Measurements from ENCODE around the gene KRTAP26-1.

Gene KRTAP26-1, protein sequence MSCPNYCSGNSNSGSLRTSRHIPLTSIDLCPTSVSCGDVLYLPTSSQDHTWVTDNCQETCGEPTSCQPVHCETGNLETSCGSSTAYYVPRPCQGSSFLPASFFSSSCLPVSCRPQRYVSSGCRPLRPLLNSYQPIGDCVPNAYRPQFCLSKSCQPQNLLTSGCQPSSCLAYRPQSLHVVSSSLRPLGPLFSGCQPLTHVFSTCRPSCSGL
- long read RNA-seq, donor 1 = 0 reads
- long read RNA-seq, donor 2 = 0 reads
- long read RNA-seq, donor 3 = 0 reads
- long read RNA-seq, donor 4 = 0 reads
- long read RNA-seq, donor 5 = 0 reads
- long read RNA-seq, donor 6 = 0 reads
- long read RNA-seq, donor 7 = 0 reads
- long read RNA-seq, donor 8 = 0 reads

GRCh38 chr21:30320215-30320614 lies at the start of gene KRTAP26-1:
TSS of gene KRTAP26-1 (minus strand) at chr21:30320315. CDS start at chr21:30320035, 280 bp downstream.
- no peak for DNase-seq

GRCh38 chr21:30355906-30356305 lies 35.8 kb upstream of the KRTAP26-1 start:
- DNase-seq = no peak

DNA sequence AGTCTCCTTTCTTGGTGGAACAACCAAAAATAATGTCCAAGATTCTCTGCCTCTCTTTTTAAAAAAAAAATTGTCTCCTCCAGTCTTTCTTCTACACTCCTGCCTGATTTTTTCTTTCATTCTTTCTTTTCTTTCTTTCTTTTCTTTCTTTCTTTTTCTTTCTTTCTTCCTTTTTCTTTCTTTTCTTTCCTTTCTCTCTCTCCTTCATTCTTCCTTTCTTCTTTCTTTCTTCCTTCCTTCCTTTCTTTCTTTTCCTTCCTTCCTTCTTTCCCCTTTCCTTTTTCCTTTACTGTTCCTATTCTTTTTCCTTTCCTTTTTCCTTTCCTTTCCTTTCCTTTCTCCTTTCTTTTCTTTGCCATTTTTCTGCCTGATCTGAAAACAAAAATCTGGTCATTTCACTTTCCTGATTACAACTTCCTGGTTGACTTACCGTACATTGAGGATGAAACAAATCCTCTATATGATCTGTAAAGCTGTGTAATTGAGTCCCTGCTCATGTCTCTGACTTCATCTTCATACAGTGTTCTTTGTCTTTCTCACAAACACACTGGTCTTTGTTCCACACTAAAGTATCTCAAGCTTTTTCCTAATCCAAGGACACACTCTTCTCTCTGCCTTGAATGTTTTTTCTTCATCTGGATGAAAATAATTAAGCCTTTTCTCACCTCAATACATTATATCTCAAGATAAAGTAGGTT lies 34.3 kb upstream of the KRTAP26-1 start:
- DNase-seq = no peak

GRCh38 chr21:30351534-30351933 lies 31.4 kb upstream of the KRTAP26-1 start:
- no peak for DNase-seq

DNA sequence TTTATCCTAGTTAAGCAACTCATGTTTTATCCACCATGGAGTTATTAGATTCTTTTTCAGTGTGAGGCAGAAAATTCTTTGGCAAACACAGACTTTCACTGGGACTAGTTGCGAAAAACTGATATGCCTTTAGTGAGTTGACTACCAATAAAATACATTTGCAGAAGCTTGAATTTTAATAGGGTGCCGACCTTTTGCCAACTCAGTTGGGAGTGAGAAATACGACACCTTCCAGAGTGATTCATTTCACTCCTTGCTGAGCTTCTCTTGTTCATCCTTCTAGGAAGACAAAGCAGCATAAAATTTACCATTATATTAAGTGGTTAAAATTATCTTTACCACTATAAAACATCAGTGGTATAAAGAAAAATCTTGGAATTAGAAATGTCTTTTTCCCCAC lies 29.5 kb upstream of the KRTAP26-1 start:
- no peak for DNase-seq

DNA sequence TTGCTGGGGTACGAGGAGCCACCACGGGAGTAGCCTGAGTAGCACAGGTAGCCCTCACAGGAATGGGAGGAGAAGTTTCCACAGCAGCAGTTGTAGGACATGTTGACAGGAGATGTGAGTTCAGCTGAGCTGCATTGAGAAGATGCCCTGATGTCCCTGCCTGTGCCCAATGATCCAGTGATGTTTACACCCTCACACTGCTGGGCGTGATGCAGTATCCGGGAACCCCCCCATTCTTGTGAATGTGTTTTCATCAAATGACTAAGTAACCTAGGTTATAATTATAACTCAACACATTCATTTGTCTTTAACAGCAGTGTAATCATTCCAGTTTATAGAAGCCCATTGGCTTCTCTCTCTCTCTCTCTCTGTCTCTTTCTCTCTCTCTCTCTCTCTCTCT lies 28.4 kb upstream of the KRTAP26-1 start, which contains the start of gene KRTAP23-1:
KRTAP23-1 (minus strand) TSS at position 101 of the 400 bp plus-strand sequence; CDS start at position 101, 0 bp downstream.
- no peak for DNase-seq

GRCh38 chr21:30345014-30345413 lies 24.9 kb upstream of the KRTAP26-1 start:
- DNase-seq = no peak

DNA sequence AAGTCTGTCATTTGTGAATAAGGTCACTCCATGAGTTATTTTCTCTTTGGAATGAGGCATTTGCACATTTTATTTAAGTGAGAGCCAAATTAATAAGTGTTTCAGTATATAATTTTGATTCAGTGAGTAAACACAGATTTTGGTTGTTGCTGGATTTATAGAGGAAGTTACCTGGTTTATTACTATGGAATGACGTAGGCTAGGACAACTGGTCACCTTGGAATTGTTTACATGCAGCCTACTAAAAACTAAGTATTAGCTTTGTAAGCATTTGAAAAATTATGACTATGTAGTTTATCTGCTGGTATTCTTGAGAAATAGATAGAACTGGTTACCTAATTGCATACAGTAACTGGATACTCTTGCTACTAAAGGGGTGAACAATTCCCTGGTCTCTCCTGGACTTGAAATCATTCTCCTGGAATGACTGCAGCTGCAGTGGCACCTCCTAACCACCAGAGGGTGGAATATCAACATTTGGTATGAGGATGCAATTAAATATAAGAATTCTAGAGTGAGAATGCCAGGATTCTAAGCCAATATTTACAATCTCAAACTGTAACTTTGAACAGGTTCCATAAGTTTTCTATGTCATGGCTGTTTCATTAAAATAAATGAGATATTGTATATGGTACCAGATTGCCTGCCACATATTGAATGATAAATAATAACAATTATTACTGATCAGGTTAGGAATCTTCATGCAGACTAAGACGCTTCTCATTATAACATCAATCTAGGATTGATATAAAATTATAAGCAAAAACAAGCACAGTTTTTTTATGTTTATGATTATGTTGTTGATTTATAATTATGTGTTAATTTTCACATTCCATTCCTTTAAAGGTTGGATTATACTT lies 20.8 kb upstream of the KRTAP26-1 start:
- no peak for DNase-seq

DNA sequence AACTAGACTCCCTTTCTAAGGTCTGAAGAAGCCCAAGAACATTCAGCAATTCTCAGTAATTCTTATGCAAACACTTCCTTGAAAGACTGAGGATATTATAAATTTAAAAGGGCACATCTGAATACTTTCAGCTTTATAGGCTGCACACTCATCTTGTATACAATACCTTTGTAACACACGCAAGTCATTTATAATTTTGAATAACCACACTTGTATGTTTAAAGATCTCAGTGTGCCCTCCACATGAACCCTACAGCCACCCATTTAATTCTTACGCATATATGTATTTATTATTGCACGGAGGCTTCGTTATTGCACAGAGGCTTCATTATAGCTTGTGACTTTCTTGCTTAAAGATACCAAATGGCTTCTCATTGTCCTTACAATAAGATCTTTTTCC lies 18.6 kb upstream of the KRTAP26-1 start:
- DNase-seq = no peak

DNA sequence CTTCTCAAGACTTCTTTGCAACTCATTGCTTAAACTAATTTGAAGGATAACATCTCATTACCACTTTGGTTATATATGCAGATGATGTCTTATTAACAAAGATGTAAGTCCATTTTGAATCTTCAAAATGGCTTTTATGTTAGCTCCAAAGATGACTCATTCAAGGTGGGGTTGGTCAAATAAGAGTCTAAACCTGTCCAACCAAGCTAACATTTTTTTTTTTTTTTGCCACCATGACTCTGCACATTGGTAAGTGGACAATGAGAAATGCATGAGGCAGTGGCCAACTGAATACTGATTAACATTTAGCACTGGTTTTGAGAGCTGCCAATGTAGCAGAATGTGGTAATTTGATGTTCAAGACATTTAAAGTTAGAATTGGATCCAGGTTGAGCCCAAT lies 17.7 kb upstream of the KRTAP26-1 start:
- no peak for DNase-seq

DNA sequence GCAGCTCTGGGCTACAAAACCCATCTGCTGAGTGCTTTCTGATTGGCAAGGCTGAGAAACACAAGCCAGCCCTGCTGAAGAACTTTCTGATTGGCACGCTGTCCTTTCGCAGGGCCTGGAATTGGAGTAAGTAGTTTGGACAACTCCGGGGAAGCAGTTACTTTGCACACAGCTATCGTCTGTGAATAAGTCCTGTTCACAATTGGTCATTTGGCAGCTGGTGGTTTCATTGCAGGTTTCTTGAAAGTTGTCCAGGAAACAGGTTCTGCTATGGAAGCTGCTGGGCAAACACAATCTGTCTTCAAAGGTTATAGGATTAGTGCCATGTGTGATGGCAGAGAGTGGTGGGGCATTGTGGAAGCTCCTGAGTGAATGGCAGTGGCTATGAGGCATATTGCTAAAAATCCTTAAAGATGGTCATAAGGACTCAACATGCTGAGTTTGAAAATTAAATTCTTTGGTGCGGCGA lies 17.2 kb upstream of the KRTAP26-1 start, which contains the start of gene KRTAP27-1:
KRTAP27-1 (minus strand) TSS at position 419 of the 469 bp plus-strand sequence; CDS start at position 393, 26 bp downstream.
- no peak for DNase-seq

GRCh38 chr21:30336596-30336995 lies 16.5 kb upstream of the KRTAP26-1 start:
- DNase-seq = no peak

DNA sequence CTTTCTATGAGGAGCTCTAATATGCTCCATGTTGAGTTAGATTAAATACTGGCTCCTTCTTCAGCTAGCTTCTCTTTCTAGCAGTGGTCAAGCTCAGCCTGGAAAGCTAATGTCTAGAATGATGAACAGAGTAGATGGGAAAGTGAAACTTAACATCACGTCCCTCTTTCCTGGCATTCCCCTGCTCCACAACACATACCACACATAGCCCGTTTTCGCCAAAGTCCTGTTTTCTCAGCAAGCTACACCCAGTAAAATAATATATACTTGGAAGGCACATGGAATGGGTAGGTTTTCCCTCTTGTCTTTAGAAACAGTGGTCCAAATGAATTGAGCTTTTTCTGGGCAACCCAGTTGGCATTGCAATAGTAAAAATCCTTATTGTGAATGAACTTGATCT lies 13.6 kb upstream of the KRTAP26-1 start:
- no peak for DNase-seq

- DNase-seq = no peak
Measured at GRCh38 chr21:30332681-30333080, 12.6 kb upstream of the KRTAP26-1 start.

GRCh38 chr21:30329203-30329875 lies 9.2 kb upstream of the KRTAP26-1 start:
- no peak for DNase-seq

DNA sequence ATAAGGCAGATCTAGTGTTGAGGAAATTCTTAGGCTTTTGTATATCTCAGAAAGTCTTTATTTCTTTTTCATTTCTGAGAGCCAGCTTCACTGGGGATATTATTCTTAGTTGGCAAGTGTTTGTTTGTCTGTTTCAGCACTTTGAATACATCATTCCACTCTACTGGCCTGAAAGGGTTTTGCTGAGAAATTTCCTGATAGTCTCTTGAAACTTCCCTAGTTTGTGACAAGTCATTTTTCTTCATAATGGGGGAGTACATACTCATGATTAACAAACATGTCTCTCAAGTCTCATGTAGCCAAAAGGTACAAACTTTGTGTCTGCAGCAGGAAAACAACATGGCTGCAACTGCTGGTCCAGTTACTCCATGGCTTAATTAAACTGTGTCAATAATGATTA lies 6.3 kb upstream of the KRTAP26-1 start:
- no peak for DNase-seq

DNA sequence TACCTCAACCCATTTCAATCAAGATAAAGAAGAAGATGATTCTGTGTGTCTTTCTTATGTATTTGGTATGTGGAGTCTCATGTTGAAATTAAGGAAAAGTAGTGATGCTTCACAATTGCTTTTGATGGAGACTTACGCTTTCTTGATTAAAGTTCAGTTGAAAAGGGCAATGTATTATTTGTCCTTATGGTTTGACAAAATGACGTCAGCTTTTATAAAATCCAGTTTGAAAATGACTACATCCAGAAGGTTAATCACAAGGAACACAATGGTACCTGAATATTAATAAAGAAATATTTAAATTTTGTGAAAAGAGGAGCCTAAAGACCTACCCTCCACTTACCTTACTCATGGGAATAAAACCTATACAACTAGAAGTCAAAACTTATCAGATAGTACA lies 4.4 kb downstream of the KRTAP26-1 start:
- DNase-seq = no peak

DNA sequence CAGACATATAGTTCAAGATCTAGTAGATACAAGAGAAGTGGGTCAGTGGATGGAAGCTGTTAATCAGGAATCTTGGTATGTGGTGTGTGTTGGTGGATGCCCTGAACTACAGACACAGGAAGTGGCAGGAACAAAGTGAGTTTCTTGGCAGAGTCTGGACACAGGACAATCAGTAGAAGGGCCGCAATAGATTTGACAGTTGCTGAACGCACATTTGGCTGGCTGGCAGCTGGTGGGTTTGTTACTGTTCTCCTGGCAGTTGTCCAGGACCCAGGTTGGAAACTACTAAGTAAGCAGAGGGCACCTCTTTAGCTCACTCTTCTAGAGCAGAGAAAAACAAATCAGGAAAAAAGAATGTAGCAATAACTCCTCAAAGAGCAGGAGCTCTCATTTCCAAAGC lies 13.2 kb downstream of the KRTAP26-1 start:
- DNase-seq = no peak

DNA sequence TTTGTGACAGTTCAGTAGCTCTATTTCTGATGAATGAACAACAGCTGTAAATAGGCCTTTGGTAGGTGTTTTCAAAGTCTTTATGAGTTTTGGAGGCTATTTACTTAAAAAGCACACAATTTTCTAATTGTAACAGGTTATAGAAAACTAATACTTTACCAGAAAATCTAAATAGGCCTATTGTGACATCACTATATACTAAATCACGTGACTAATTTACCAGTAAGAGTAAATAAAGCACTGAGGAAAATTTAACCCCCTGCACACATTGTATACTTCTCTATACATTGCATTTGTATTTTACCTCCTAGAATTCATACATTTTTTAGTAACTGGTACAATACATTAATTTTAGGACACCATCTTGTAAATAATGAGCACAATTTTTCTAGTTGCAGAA lies 15.0 kb downstream of the KRTAP26-1 start:
- DNase-seq = no peak

DNA sequence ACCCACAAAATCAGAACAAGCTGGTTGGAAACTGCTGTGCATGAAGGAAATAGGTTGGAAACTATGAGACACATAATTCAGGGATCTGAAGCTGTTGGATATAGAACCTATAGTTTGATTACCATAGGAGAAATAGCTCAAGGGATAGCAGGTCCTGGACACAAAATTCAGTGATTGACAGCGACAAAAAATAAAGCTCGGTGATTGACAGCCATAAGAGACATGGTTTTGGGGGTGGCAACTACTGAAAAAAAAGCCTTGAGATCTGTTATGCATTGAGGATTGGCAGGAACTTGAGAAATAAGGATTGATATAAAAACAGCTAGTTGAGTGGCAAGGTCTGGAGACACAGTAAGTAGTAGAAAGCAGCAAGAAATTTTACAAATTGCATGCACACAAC lies 30.9 kb downstream of the KRTAP26-1 start, which contains the start of gene KRTAP25-1:
KRTAP25-1 (minus strand) TSS at position 300 of the 400 bp plus-strand sequence; CDS start at position 276, 24 bp downstream.
- no peak for DNase-seq

DNA sequence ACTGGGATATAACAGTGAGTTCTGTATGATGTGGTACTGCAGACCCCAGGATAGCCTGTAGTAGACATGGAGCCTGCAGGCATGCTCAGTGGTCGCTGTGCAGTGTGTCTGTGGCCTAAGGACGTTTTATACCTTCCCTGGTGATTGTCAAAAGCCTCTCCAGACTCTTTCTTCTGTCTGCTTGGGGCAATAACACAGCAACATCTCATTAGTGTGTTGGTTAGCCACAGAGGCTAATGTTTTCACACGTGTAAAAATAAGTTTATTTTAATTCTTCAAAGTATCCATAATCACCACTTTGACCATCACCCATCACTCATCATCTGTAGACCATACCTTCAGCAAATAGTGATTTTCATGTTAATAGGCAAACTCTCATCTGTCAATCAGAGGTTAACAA lies 37.3 kb downstream of the KRTAP26-1 start, which contains the start of gene KRTAP24-1:
KRTAP24-1 (minus strand) TSS at position 101 of the 400 bp plus-strand sequence; CDS start at position 83, 18 bp downstream.
- no peak for DNase-seq

- no peak for DNase-seq
Measured at GRCh38 chr21:30271611-30272010, 48.5 kb downstream of the KRTAP26-1 start.

All from right kidney (tissue), 9 donors.